HEK293 (cell line): ENCODE measurements around the gene MT1A.

Experiments used
- CTCF ChIA-PET: fragments of 350-600 bp; formaldehyde crosslinking; extraction: SDS; loops from one replicate; lab custom pipeline; 2021; ENCODE audit warnings: antibody characterized with exemption; lab: Yijun Ruan, JAX
- POLR2A ChIA-PET: fragments of 300-600 bp; formaldehyde crosslinking; extraction: SDS; loops from one replicate; lab custom pipeline; 2020; ENCODE audit warnings: antibody characterized with exemption, inconsistent platforms; lab: Yijun Ruan, JAX
- H3K27ac ChIP-seq: fragments of 200-500 bp; sonication (Bioruptor generic); 2 replicates; pipeline ENCODE4 v1.5.1; 2014; ENCODE audit warnings: low read depth, low read length, control low read depth, inconsistent platforms; ENCODE audit errors: extremely low read depth
- H3K36me3 ChIP-seq, 2 experiments: fragments of 200-500 bp in 1 of 2; sonication (Bioruptor generic) in 1 of 2; 1 replicate in 1 of 2; 2 replicates in 1 of 2; pipeline ENCODE4 v1.5.1; 2014 to 2017; ENCODE audit warnings: inconsistent platforms in 2 of 2, low read length in 2 of 2; ENCODE audit not compliant: control insufficient read depth in 2 of 2, insufficient read depth in 1 of 2
- H3K4me1 ChIP-seq: fragments of 200-500 bp; sonication (Bioruptor generic); 2 replicates; pipeline ENCODE4 v1.5.1; 2014; ENCODE audit warnings: mild to moderate bottlenecking, low read length, inconsistent platforms; ENCODE audit not compliant: control insufficient read depth, insufficient read depth
- H3K4me3 ChIP-seq: 2 replicates; pipeline ENCODE4 v1.5.1; 2011; ENCODE audit warnings: low read depth, mild to moderate bottlenecking, control low read depth, low read length, moderate library complexity
- H3K9me3 ChIP-seq: fragments of 200-500 bp; sonication (Bioruptor generic); 2 replicates; pipeline ENCODE4 v1.5.1; 2014; ENCODE audit warnings: low read depth, low read length, inconsistent platforms; ENCODE audit not compliant: control insufficient read depth, insufficient read depth
- GLIS2 ChIP-seq: fragments of 450-650 bp; formaldehyde crosslinking; IDR thresholded peaks from 2 replicates; pipeline ENCODE4 v1.5.1; 2016; ENCODE audit warnings: missing biosample characterization, missing genetic modification characterization
- KLF16 ChIP-seq: fragments of 450-650 bp; formaldehyde crosslinking; IDR thresholded peaks from 2 replicates; pipeline ENCODE4 v1.5.1; 2017; ENCODE audit warnings: missing biosample characterization, missing genetic modification characterization
- KLF9 ChIP-seq: fragments of 450-650 bp; formaldehyde crosslinking; IDR thresholded peaks from 2 replicates; pipeline ENCODE4 v1.5.1; 2016; ENCODE audit warnings: missing biosample characterization, missing genetic modification characterization, low read depth
- PRDM1 ChIP-seq: fragments of 450-650 bp; formaldehyde crosslinking; IDR thresholded peaks from 2 replicates; pipeline ENCODE4; 2016; ENCODE audit warnings: missing biosample characterization, missing genetic modification characterization
- REPIN1 ChIP-seq: fragments of 450-650 bp; formaldehyde crosslinking; IDR thresholded peaks from 2 replicates; pipeline ENCODE4 v1.5.1; 2017; ENCODE audit warnings: missing biosample characterization, missing genetic modification characterization, low read depth
- SCRT2 ChIP-seq: fragments of 450-650 bp; formaldehyde crosslinking; IDR thresholded peaks from 2 replicates; pipeline ENCODE4 v1.5.1; 2016; ENCODE audit warnings: missing biosample characterization, missing genetic modification characterization
- YY2 ChIP-seq: fragments of 450-650 bp; formaldehyde crosslinking; IDR thresholded peaks from 2 replicates; pipeline ENCODE4 v1.5.1; 2016; ENCODE audit warnings: missing biosample characterization, missing genetic modification characterization
- ZBTB17 ChIP-seq: fragments of 450-650 bp; formaldehyde crosslinking; IDR thresholded peaks from 2 replicates; pipeline ENCODE4 v1.5.1; 2016; ENCODE audit warnings: missing biosample characterization, missing genetic modification characterization
- ZBTB6 ChIP-seq: fragments of 450-650 bp; formaldehyde crosslinking; IDR thresholded peaks from 2 replicates; pipeline ENCODE4 v1.5.1; 2017; ENCODE audit warnings: missing biosample characterization, missing genetic modification characterization
- ZEB2 ChIP-seq: fragments of 450-650 bp; formaldehyde crosslinking; IDR thresholded peaks from 2 replicates; pipeline ENCODE4 v1.5.1; 2016; ENCODE audit warnings: missing biosample characterization, missing genetic modification characterization
- ZFP41 ChIP-seq: fragments of 450-650 bp; formaldehyde crosslinking; IDR thresholded peaks from 2 replicates; pipeline ENCODE4 v1.5.1; 2016; ENCODE audit warnings: missing biosample characterization, missing genetic modification characterization, borderline replicate concordance
- ZFP69B ChIP-seq: fragments of 450-650 bp; formaldehyde crosslinking; IDR thresholded peaks from 2 replicates; pipeline ENCODE4 v1.5.1; 2016; ENCODE audit warnings: missing biosample characterization, missing genetic modification characterization
- ZIC2 ChIP-seq: fragments of 450-650 bp; formaldehyde crosslinking; IDR thresholded peaks from 2 replicates; pipeline ENCODE4 v1.5.1; 2016; ENCODE audit warnings: missing biosample characterization, missing genetic modification characterization
- ZNF140 ChIP-seq: fragments of 450-650 bp; formaldehyde crosslinking; IDR thresholded peaks from 2 replicates; pipeline ENCODE4 v1.5.1; 2016; ENCODE audit warnings: missing biosample characterization, missing genetic modification characterization
- ZNF184 ChIP-seq: fragments of 450-650 bp; IDR thresholded peaks from 2 replicates; pipeline ENCODE4 v1.5.1; 2018; ENCODE audit warnings: missing biosample characterization, mild to moderate bottlenecking, missing genetic modification characterization
- ZNF214 ChIP-seq: fragments of 450-650 bp; formaldehyde crosslinking; IDR thresholded peaks from 2 replicates; pipeline ENCODE4 v1.5.1; 2017; ENCODE audit warnings: missing biosample characterization, mild to moderate bottlenecking, missing genetic modification characterization, borderline replicate concordance
- ZNF274 ChIP-seq, 2 experiments: fragments of 200-500 bp in 1 of 2; fragments of 450-650 bp in 1 of 2; sonication (Bioruptor generic) in 1 of 2; formaldehyde crosslinking in 1 of 2; IDR thresholded peaks; 2 replicates each; pipeline versions ENCODE4 v1.5.1 to v1.6.1; 2014 to 2016; ENCODE audit warnings: borderline replicate concordance in 1 of 2, inconsistent platforms in 1 of 2, low read length in 1 of 2, missing biosample characterization in 1 of 2, missing genetic modification characterization in 1 of 2
- ZNF311 ChIP-seq: fragments of 450-650 bp; formaldehyde crosslinking; IDR thresholded peaks from 2 replicates; pipeline ENCODE4 v1.5.1; 2017; ENCODE audit warnings: missing biosample characterization, missing genetic modification characterization, borderline replicate concordance
- ZNF324 ChIP-seq: fragments of 450-650 bp; formaldehyde crosslinking; IDR thresholded peaks from 2 replicates; pipeline ENCODE4 v1.5.1; 2016; ENCODE audit warnings: missing biosample characterization, missing genetic modification characterization
- ZNF366 ChIP-seq: fragments of 450-650 bp; formaldehyde crosslinking; conservative IDR thresholded peaks from 2 replicates; pipeline ENCODE4 v1.5.1; 2016; ENCODE audit warnings: missing biosample characterization, missing genetic modification characterization
- ZNF426 ChIP-seq: fragments of 450-650 bp; formaldehyde crosslinking; IDR thresholded peaks from 2 replicates; pipeline ENCODE4 v1.5.1; 2017; ENCODE audit warnings: missing biosample characterization, missing genetic modification characterization, mild to moderate bottlenecking, inconsistent platforms, moderate library complexity
- ZNF600 ChIP-seq: fragments of 450-650 bp; formaldehyde crosslinking; IDR thresholded peaks from 2 replicates; pipeline ENCODE4 v1.5.1; 2016; ENCODE audit warnings: missing biosample characterization, missing genetic modification characterization
- ZNF623 ChIP-seq: fragments of 450-650 bp; formaldehyde crosslinking; IDR thresholded peaks from 2 replicates; pipeline ENCODE4 v1.5.1; 2016; ENCODE audit warnings: missing biosample characterization, missing genetic modification characterization
- ZNF837 ChIP-seq: fragments of 450-650 bp; formaldehyde crosslinking; IDR thresholded peaks from 2 replicates; pipeline ENCODE4 v1.5.1; 2016; ENCODE audit warnings: missing biosample characterization, missing genetic modification characterization
- ZSCAN30 ChIP-seq: fragments of 450-650 bp; IDR thresholded peaks from 2 replicates; pipeline ENCODE4 v1.5.1; 2018; ENCODE audit warnings: missing biosample characterization, mild to moderate bottlenecking, missing genetic modification characterization, moderate library complexity

The MT1A gene

GRCh38 chr16:56657555-56658326 lies 19.3 kb downstream of the MT1A start, which contains the start of gene MT1F (continued):
- TF ChIP-seq KLF9 (peak; percentile 65; the same call in 1 of the 2 replicates), REPIN1 (tag by site-specific recombination) (no peak), ZNF214 (tag by site-specific recombination) (no peak), ZNF274 (IDR thresholded peaks at IDR 0.05; ENCODE audit: low read length) (no peak), ZNF274 (tag by site-specific recombination; IDR thresholded peaks at IDR 0.05; ENCODE audit: borderline replicate concordance) (no peak), ZNF600 (tag by site-specific recombination) (peak; percentile 77), ZBTB17 (tag by site-specific recombination) (peak; percentile 55), ZNF324 (tag by site-specific recombination) (no peak), GLIS2 (peak; percentile 85), KLF16 (tag by site-specific recombination) (peak; percentile 57), ZIC2 (tag by site-specific recombination) (peak; percentile 25), ZNF623 (tag by site-specific recombination) (no peak), ZNF837 (tag by site-specific recombination) (no peak), ZFP69B (peak; percentile 57; the same call in 1 of the 2 replicates), ZFP41 (tag by site-specific recombination) (no peak)
- TF ChIP-seq, all 188 proteins: peak for 19

GRCh38 chr16:56658327-56658875 lies 19.9 kb downstream of the MT1A start:
- Histone ChIP-seq H3K9me3 (no peaks in the 10 kb centered on the region), H3K4me1 (no peaks in the 10 kb centered on the region; the same call in 1 of the 2 replicates), H3K27ac (no peak overlapping the region), H3K36me3 (no peaks in the 10 kb centered on the region), H3K4me3 (no peak overlapping the region)
- ChIA-PET POLR2A (interaction anchor here (1.2 kb wide), 2 partner anchors 24 to 50 kb away, joined by 5 to 7 read pairs; partner anchors contain the start of genes MT1X and MT2A), CTCF (interaction anchor here (0.6 kb wide), 1 partner anchor 34 kb away, joined by 5 read pairs; no protein-coding TSS in a partner anchor)
- no peak for TF ChIP-seq ZSCAN30 (tag by site-specific recombination)
- TF ChIP-seq ZNF140 (tag by site-specific recombination): no peak
- no peak for TF ChIP-seq ZNF184
- no peak for TF ChIP-seq ZBTB6 (tag by site-specific recombination)
- no peak for TF ChIP-seq SCRT2
- no peak for TF ChIP-seq ZNF426 (tag by site-specific recombination)
- no peak for TF ChIP-seq ZEB2 (tag by site-specific recombination)
- no peak for TF ChIP-seq ZNF366 (tag by site-specific recombination)
- no peak for TF ChIP-seq ZNF311 (tag by site-specific recombination)
- no peak for TF ChIP-seq YY2
- no peak for TF ChIP-seq PRDM1 (tag by site-specific recombination)
